Measurements from ENCODE around the gene PLEKHG1.

Gene PLEKHG1

GRCh38 chr6:150599199-150600009, at the start of gene PLEKHG1:
Gene PLEKHG1 (plus strand): TSS chr6:150599885. CDS start chr6:150733682, 133,797 bp downstream.
- DNase-seq, result peak; percentile 55

GRCh38 chr6:150550244-150550643, 49.4 kb upstream of the PLEKHG1 start:
- no peak for DNase-seq

- DNase-seq, result no peak
Measured at GRCh38 chr6:150557043-150557599, 42.6 kb upstream of the PLEKHG1 start.

GRCh38 chr6:150560004-150560883, 39.4 kb upstream of the PLEKHG1 start:
- DNase-seq, result no peak

GRCh38 chr6:150560884-150561219, 38.8 kb upstream of the PLEKHG1 start:
- no peak for DNase-seq

GRCh38 chr6:150565945-150566344, 33.7 kb upstream of the PLEKHG1 start:
- no peak for DNase-seq

GRCh38 chr6:150566486-150566885, 33.2 kb upstream of the PLEKHG1 start:
- DNase-seq, result no peak

GRCh38 chr6:150567380-150567779, 32.3 kb upstream of the PLEKHG1 start:
- no peak for DNase-seq

- no peak for DNase-seq
Measured at GRCh38 chr6:150567823-150568383, 31.8 kb upstream of the PLEKHG1 start.

- DNase-seq, result no peak
Measured at GRCh38 chr6:150568560-150568959, 31.1 kb upstream of the PLEKHG1 start.

- DNase-seq, result no peak
Measured at GRCh38 chr6:150569161-150569560, 30.5 kb upstream of the PLEKHG1 start.

- DNase-seq, result no peak
Measured at GRCh38 chr6:150573041-150573681, 26.5 kb upstream of the PLEKHG1 start.

- no peak for DNase-seq
Measured at GRCh38 chr6:150575836-150576235, 23.8 kb upstream of the PLEKHG1 start.

- no peak for DNase-seq
Measured at GRCh38 chr6:150576651-150577226, 22.9 kb upstream of the PLEKHG1 start.

GRCh38 chr6:150579611-150580010, 20.1 kb upstream of the PLEKHG1 start:
- no peak for DNase-seq

- no peak for DNase-seq
Measured at GRCh38 chr6:150580489-150580888, 19.2 kb upstream of the PLEKHG1 start.

GRCh38 chr6:150584065-150584464, 15.6 kb upstream of the PLEKHG1 start:
- DNase-seq, result no peak

GRCh38 chr6:150584596-150584995, 15.1 kb upstream of the PLEKHG1 start:
- DNase-seq, result no peak

GRCh38 chr6:150586850-150587359, 12.8 kb upstream of the PLEKHG1 start:
- DNase-seq, result no peak

- no peak for DNase-seq
Measured at GRCh38 chr6:150587637-150588036, 12.0 kb upstream of the PLEKHG1 start.

GRCh38 chr6:150588888-150589499, 10.7 kb upstream of the PLEKHG1 start:
- DNase-seq, result no peak

- DNase-seq, result no peak
Measured at GRCh38 chr6:150589852-150590251, 9.8 kb upstream of the PLEKHG1 start.
